Measurements from ENCODE around the gene RPL13.

Gene RPL13

GRCh38 chr16:89541792-89542191 lies 18.7 kb upstream of the RPL13 start:
- no peak for DNase-seq (ENCODE audit: low read depth, low spot score)
- ChIA-PET CTCF (interaction anchor here (2.0 kb wide), 1 partner anchor 15 kb away, joined by 8 read pairs; no protein-coding TSS in a partner anchor), POLR2A (interaction anchor here (0.9 kb wide), 1 partner anchor 15 kb away, joined by 3 read pairs; no protein-coding TSS in a partner anchor)
- H3K4me3 ChIP-seq (ENCODE audit: low read depth, low read length), result no peak overlapping the region
- no peak for TF ChIP-seq CTCF (IDR thresholded peaks at IDR 0.05; ENCODE audit: insufficient read depth, low read length, missing control alignments)

GRCh38 chr16:89544113-89544512 lies 16.4 kb upstream of the RPL13 start:
- POLR2A ChIA-PET, result no interaction called here

GRCh38 chr16:89544713-89545043 lies 15.8 kb upstream of the RPL13 start:
- ChIA-PET CTCF (interaction anchor here (1.0 kb wide), 1 partner anchor 12 kb away, joined by 7 read pairs; no protein-coding TSS in a partner anchor), POLR2A (no interaction called here)
- no peak overlapping the region for H3K4me3 ChIP-seq (ENCODE audit: low read depth, low read length)
- no peak for TF ChIP-seq CTCF (IDR thresholded peaks at IDR 0.05; ENCODE audit: insufficient read depth, low read length, missing control alignments)
- no peak for DNase-seq (ENCODE audit: low read depth, low spot score)

More at GRCh38 chr16:89544113-89544512, 16.4 kb upstream of the RPL13 start:
- no peak for TF ChIP-seq CTCF (IDR thresholded peaks at IDR 0.05; ENCODE audit: insufficient read depth, low read length, missing control alignments)
- no peak overlapping the region for H3K4me3 ChIP-seq (ENCODE audit: low read depth, low read length)
- CTCF ChIA-PET, result interaction anchor here (1.0 kb wide), 1 partner anchor 12 kb away, joined by 7 read pairs; no protein-coding TSS in a partner anchor
- DNase-seq (ENCODE audit: low read depth, low spot score), result no peak

- POLR2A ChIA-PET, result no interaction called here
- H3K4me3 ChIP-seq (ENCODE audit: low read depth, low read length), result no peak overlapping the region
- DNase-seq (ENCODE audit: low read depth, low spot score), result no peak
- CTCF ChIA-PET, result interaction anchor here (2.1 kb wide), 1 partner anchor 12 kb away, joined by 6 read pairs; no protein-coding TSS in a partner anchor
- no peak for TF ChIP-seq CTCF (IDR thresholded peaks at IDR 0.05; ENCODE audit: insufficient read depth, low read length, missing control alignments)
Observed at GRCh38 chr16:89545044-89545830, 15.2 kb upstream of the RPL13 start.

- POLR2A ChIA-PET, result no interaction called here
- DNase-seq (ENCODE audit: low read depth, low spot score), result no peak
- CTCF ChIA-PET, result interaction anchor here (2.1 kb wide), 1 partner anchor 11 kb away, joined by 6 read pairs; no protein-coding TSS in a partner anchor
- TF ChIP-seq CTCF (IDR thresholded peaks at IDR 0.05; ENCODE audit: insufficient read depth, low read length, missing control alignments), result no peak
- H3K4me3 ChIP-seq (ENCODE audit: low read depth, low read length), result no peak overlapping the region
Observed at GRCh38 chr16:89545831-89546574, 14.5 kb upstream of the RPL13 start.

- no peak for TF ChIP-seq CTCF (IDR thresholded peaks at IDR 0.05; ENCODE audit: insufficient read depth, low read length, missing control alignments)
- no peak overlapping the region for H3K4me3 ChIP-seq (ENCODE audit: low read depth, low read length)
- POLR2A ChIA-PET, result no interaction called here
- CTCF ChIA-PET, result interaction anchor here (2.1 kb wide), 1 partner anchor 10 kb away, joined by 6 read pairs; no protein-coding TSS in a partner anchor
- no peak for DNase-seq (ENCODE audit: low read depth, low spot score)
Observed at GRCh38 chr16:89546781-89547180, 13.7 kb upstream of the RPL13 start.
